TTC549 (cell line): Measurements from ENCODE around the gene TGIF2.
A peak's percentile ranks its signal among the peaks of the same experiment; 100 is the strongest.
"Not testable (repeated sequence)": the region's sequence is repeated elsewhere in the genome, so short reads cannot be mapped to it uniquely, and the experiment has no call there.

Experiments used
- FAIRE-seq: peaks from 2 replicates; lab custom pipeline; 2012; peaks lifted over from hg19 to GRCh38; lab: Jason Lieb, UNC

Gene TGIF2

DNA sequence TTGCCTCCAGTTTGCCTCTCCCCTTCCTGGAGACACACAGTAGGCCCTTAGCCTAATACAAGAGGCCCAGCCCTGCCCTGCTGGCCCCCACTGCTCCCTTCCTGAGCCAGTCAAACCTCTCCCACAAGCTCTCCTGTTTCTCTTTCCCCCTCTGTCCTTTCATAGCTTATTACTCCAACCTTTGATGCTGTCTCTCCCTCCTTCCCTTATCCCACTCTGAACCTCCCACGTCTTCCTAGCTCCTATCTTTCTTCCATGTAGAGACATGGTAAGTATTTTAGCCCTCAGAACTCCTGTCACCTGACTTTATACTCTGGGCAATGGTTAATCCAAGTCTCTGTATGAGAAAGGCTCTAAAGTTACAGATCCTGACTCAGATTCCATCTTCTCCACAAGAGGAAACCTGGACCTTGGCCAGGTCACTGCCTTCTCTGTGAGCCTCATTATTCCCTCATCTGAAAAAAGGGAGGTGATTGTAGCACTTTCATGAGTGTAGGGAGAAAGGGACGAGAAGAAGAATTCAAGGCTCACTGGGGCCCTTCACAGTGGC is 6.7 kb downstream of the TGIF2 start:
- FAIRE-seq = no peak

DNA sequence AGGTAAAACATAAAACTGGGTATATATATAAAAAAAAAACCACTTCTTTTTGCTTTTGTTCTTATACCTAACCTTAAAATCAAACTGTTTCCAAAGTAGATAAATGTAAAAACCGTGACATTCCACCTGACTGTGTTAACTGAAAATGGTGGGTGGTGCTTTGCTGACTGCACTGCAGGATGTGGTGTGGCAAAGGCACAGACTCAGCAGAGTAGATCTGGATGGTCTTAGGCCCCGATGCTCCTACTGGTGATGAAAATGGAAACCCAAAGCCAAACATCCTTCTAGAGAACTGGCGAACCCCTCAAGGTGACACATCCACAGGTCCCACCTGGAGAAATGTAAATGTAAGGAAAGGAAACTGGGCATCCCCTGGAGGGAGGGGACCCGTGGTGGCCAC is 8.9 kb downstream of the TGIF2 start:
- no peak for FAIRE-seq

DNA sequence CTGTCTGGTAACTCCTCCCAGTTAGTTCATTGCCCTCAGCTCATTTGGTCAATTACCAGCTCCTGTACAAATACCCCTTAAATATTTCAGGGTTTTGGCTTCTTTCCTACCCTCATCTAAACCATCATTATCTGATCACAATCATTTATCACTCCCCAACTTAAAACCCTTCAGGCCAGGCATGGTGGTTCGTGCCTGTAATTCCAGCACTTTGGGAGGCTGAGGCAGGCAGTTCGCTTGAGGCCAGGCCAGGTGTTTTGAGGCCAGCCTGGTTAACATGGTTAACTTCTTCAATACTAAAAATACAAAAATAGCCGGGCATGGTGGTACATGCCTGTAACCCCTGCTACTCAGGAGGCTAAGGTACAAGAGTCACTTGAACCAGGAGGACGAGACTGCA is 9.4 kb downstream of the TGIF2 start:
- FAIRE-seq = no peak

DNA sequence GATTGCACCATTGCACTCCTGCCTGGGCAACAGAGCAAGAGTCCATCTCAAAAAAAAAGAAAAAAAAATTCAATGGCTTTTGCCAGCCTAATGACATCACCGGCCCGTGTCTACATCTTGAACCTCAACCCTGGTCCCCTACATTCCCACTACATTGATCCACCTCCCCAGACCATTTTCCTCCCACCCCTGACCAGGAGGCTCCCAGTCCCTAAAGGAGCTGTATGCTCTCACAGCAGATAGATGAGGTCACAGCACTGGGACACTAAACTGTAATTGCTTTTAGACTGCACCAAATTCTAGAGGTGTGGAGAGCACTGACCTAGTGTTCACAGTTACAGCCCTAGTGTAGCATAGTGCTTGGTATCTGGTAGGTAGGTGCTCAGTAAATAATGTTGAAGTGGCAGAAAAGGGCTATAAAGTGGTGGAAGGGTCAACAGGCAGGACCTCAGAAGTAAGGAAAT is 10.7 kb downstream of the TGIF2 start:
- no peak for FAIRE-seq

DNA sequence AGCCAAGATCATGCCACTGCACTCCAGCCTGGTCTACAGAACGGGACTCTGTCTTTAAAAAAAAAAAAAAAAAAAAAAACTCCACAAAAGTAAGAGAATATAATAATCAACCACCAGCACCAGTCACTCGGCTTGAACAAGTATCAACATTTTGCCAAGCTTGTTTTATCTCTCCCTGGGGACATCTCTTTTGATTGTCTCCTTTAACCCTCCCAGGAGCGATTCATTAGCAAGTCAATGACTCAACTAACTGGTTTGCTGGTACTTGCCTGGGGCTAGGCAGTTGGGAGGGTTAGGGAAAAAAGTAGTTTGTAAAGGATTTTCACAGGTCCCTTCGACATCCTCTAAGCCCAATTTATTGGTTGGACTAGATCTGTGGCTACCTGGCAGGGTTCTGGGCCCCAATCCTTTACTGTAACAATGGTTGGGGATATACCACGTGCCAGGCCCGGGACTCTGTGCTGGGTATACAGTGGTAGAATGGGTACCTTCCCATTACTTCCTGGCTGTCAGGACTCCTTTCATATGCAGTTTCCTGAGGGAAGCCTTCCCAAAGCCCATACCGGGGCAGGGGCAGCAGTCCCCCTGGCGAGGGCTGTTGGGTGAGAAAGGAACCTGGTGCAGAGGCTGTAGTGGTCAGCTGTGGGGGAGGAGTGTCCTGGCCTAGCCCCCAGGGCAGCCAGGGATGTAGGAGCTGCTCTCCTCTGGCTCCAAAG is 12.2 kb downstream of the TGIF2 start:
- FAIRE-seq = no peak

DNA sequence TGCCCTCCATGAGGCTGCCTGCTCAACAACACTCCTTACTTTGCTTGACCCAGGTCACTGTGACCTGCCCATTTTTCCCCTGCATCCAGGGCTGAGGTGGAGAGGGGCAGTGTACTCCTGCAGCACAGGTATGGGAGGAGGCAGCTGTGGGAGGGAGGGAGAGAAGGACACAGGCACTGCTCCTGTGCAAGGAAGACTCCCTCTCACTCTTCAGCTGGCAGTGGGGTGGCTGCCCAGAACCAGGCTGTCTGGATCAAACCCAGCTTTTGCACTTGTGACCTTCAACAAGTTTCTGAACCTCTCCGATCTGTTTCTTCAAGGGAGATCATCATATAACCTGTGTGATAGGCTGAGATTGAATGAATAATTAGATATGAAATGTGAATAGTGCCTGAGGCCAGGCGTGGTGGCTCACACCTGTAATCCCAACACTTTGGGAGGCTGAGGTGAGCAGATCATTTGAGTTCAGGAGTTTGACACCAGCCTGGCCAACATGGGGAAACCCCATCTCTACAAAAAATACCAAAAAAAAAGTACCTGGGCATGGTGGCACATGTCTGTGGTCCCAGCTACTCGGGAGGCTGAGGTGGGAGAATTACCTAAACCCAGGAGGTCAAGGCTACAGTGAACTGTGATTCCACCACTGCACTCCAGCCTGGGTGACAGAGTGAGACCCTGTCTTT is 14.1 kb downstream of the TGIF2 start:
- no peak for FAIRE-seq

DNA sequence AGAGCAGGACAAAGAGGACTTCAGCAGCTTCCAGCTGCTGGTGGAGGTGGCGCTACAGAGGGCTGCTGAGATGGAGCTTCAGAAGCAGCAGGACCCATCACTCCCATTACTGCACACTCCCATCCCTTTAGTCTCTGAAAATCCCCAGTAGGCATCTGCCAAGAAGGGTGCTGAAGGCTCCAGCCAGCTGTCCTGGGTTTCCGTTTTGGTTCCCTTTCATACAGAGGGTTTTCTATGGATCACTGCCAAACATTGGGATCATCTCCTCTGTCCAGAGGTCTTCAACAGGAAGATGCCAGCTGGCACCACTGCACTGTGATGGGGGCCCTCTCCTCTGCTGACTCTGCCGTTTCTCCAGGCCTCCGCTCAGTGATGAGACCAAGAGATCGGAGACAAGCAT is 17.9 kb downstream of the TGIF2 start:
- no peak for FAIRE-seq

DNA sequence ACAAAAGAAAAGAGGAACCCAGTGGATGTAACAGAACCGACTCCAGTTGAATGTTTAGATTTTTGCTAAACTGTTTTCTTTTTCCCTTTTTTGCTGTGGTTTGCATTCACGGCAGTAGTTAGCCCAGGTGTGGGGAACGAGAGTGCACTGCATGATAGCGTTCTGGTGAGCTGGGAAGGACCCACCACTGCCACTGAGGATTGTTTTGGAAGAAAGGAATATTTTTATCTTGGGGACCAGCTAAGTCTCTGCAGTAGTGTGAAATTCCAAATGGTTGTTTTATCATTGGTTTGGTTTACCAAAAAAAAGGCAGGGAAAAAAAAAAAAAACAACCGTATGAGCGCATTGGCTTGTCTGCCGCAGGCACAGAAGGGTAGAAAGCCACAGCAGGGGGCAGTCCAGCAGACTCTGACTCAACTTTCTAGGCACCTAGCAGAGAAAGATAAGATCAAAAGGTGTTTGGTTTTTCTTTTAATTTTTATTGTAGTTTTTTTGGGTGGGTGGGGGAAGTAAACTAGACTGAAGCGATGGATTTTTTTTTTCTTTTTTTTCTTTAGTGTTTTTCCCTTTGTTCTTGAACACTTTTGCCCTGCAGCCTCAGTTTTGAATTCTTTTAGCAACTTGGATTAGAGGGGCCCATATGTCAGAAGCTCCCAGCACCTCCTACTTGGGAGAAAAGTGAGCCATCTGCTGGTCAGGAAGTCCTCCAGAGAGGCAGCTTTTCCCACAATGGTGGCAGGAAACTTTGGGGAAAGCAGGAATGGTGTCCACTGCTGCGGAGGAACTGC is 18.7 kb downstream of the TGIF2 start:
- no peak for FAIRE-seq

DNA sequence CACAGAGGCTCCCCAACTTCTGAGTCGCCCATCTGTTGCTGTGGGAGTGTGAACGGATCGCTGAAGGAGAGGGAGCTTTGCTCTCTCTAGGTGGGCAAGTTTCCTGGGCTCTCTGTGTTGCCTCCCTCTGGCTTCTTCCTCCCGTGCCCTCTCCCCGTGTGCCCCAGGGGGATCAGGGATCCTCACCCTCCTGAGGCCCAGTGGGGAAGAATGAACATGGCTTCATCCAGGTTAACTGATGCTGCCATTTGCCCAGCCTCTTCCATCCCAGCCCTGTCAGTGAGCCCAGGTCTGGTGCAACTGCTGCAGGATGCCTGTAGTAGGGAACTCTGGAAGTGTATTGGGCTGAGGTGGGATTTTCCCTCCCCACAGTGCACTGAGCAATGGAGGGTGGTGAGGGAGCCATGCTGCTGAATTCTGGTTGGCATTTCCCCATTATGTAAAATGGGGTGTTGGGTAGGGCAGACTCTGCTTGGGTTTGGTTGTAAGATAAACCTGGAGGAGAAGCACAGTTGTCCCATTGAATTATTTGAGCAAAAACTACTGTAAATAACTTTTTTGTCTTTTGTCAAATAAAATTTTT is 20.0 kb downstream of the TGIF2 start:
- FAIRE-seq = no peak

DNA sequence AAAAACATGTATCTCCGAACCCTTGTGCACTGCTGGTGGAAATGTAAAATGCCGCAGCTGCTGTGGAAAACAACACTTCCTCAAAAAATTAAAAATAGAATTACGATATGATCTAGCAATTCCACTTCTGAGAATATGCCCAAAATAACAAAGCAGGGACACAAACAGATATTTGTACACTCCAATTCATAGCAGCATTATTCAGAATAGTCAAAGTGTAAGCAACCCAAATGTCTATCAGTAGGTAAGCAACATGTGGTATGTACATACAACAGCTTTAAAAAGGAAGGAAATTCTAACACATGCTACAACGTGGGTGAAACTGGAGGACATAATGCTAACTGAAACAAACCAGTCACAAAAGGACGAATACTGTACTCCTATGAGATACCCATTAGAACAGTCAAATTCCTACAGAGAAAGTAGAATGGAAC is 26.5 kb downstream of the TGIF2 start:
- FAIRE-seq = no peak

DNA sequence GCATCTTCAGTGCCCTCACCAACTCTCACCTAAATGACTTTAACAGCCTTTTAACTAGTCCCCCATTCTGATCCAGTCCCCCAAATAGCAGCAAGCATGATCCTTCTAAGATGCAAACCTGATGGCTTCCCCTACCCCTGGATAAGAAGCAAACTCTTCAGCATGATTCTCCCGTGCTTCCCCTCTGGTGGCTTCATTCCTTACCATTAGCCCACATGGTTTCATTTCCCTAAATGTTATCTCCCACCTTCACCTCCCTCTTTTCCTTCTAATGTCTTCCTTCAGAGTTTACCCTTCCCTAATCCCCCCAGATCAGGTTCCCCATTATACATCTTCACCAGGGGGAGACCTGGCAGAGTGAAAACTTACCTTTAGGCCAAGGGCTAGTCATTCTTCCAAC is 28.1 kb downstream of the TGIF2 start:
- no peak for FAIRE-seq

DNA sequence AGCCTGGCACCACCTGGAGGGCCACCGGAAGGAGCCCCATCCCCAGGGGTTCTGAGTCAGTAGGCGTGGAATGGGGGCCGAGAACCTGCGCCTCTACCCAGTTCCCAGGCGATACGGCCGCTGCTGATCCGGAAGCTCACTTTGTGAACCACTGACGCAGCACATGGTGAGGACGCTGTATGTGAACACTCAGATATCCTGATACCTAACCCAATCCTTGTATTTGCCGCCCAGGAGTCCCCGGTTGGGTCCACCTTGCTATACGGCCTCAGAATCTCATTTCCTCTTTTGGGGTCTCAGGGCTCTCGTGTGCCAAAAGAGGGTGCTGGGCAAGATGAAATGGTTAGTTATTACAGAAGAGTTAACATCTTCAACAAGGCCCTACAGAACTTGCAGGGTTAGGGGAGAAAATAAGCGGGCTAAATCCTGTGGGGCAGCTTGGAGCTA is 31.6 kb downstream of the TGIF2 start:
- no peak for FAIRE-seq

DNA sequence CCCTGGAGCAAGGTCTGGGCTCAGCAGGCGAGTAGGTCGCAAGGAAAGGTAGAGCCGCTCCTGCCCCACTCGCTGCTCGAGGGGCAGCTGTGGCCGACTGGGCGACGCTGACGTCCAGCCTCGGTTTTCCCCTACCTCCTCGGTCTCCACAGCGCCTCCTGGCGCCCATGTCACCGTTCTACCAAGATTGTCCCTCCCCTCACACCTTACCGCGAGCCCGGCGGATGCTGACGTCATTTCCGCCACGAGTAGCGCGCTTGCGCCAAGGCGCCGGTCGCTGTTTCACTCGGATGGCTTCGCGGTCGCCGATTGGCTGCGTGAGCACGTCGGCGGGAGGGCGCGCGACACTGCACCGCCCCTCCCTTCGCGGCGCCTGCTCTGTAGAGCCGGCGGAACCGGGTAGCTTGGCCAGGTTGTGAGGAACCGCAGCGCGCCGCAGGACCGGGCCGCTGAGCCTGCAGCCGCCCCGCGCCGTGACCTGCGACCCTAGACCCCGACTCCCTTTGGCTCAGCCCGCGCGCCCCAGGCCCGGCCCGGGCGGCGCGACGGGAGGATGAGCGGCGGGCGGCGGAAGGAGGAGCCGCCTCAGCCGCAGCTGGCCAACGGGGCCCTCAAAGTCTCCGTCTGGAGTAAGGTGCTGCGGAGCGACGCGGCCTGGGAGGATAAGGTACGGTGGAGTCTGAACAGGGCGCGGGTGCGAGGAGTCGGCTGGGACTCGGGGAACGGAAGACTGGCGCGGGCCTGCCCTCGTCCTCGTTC is 32.2 kb downstream of the TGIF2 start, which contains the start of gene RAB5IF:
Gene RAB5IF (plus strand): TSS at position 381 of the 759 bp plus-strand sequence. CDS start 173 bp downstream, at position 554.
- FAIRE-seq = peak; percentile 84

DNA sequence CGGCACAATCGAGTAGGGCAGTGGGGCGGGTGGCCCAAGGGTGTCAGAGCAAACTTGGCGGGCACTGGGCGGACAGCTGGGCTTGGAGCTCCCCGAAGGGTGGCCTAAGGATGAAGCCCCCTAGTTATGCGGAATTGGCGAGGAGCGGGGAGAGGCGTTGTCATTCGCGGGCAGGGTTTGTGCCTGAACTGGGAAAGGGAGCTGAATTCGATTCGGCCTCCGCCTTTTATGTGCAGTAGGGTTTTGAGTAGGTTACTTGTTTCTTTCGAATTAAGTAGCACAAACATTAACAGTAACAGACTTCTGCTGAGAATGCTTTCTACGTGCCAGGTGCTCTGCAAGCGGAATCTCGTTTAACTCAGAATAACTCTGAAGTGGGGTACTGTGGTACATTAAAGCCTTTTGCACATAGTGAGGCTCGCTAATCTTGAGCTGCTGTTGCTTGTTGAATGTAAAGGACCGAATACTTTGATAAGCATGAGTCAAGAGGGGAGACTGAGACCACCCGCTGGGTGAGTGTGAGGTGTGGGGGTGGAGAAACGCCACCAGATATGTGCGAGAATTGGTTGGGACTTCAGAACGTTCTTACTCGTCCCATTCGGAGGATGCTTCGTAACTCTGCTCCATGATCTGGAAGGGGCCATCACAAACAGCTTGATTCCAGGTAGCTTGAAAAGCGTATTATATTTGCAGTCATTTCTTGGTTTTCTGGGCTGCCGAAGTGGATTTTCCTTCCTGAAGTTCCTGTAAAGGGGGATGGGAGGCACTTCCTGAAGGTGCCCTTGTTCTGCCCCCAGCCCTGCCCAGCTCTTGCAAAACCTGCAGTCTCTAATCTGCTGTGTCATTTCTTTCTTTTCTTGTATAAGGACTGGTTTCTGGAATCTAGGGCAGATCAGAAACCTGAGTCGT is 33.0 kb downstream of the TGIF2 start:
- no peak for FAIRE-seq

DNA sequence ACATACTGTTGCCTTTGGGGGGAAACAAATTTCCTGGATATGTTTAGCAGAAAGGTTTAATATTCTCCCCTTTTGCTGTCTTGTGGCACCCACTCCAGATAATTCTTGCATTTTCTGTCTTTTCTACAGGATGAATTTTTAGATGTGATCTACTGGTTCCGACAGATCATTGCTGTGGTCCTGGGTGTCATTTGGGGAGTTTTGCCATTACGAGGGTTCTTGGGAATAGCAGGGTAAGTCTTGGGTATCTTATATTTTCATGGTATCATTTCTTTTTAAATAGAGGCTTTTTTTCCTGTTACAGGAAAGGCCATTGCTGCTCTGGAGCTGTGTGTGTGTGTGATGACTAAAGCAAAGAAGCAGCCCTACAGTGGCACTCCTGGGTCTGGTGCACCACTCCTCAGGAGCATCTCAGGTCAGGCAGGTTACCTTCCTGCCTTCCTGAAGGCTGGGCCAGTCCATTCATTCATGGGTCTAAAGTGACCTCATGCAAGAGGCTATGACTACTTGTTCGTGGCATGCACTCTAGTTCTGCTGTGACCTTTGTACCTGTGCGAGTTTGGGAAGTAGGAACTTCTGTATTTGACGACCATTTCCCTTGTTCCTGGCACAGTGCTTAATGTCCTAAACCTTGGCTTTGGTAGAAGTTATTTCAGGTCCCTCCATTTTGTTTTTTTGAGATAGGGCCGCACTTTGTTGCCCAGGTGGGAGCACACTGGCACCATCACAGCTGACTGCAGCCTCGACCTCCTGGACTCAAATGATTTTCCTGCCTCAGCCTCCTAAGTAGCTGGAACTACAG is 34.4 kb downstream of the TGIF2 start:
- FAIRE-seq = no peak

DNA sequence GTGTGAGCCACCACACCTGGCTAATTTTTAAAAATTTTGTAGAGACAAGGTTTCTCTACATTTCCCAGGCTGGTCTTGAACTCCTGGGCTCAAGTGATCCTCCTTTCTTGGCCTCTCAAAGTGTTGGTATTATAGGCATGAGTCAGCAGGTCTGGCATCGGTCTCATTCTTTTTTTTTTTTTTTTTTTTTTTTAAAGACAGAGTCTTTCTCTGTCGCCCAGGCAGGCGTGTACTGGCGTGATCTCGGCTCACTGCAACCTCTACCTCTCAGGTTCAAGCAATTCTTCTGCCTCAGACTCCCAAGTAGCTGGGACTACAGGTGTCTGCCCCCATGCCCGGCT is 35.0 kb downstream of the TGIF2 start:
- FAIRE-seq = not testable (repeated sequence)

DNA sequence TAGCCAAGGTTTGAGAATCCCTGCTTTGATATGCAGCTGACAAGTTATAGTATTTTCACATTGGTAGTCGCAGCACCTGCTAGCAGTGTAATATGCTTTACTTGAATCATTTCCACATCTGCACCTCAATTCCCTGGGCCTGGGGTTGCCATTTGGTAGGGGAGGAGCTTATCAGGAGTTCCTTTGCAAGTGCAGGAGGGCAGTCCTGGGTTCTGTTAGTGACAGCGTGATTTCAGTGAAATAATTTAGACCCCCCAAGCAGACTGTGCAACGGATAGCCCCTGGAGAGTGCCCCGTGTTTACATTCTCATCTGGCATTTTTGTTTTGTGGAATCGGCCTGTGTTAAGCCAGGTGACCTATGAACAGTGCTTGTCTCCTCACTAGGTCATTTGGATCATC is 38.2 kb downstream of the TGIF2 start:
- no peak for FAIRE-seq

DNA sequence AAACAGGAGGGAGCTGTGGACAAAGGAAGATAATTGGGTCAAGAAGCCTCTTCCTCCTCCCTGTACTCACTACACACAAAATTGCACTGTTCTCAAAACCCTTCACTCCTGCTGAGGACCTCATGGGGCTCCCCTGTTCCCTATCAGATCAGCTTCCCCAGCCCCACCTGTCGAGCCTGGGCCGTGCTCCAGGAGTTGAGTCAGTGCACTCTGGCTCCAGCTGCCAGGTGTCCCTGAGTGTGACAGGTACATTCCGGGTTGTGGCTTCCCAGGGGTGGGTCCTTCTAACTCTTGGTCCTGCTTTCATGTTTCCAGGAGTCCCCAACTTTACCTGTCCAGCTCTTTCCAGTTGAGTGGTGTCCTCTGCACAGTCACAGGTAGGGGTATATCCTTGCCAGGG is 40.6 kb downstream of the TGIF2 start:
- no peak for FAIRE-seq

DNA sequence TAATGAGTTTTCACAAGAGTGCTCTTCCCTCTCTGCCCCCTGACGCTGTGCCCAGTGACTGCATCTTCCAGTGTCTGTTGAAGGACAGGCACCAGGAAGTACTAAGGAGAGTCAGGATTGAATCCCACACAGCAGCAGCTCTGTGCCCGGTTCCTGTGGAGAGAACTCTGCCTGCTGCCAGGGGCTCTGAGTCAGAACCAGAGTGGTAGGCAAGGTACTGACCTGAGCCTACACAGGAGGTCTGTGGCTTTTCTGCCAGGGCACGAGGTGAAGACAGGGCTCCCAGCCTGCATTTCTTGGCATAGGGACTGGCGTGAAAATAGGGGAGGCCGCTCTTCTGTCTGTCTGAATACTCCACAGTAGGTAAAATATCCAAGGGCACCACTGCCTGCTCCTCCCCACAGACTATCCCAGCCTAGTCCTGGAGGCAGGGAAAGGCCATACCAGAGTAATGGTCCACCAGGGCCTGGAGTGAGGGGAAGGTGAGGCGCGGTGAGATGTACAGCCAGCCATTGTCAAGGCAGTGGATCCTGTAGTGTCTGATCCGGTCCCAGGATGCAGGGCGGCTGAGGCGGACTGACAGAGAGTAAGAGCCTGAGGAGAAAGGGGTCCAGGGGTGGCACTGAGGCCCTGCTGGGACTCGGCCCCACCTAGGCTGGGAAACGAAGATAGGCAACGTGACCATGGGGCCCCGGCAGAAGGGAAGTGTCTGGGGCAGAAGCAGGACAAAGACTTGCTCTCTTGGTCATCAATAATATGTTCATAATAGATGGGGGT is 41.6 kb downstream of the TGIF2 start:
- FAIRE-seq = no peak
